ENCODE measurements around the gene LRRC70.
A peak's percentile ranks its signal among the peaks of the same experiment; 100 is the strongest.
"Not testable (repeated sequence)": the region's sequence is repeated elsewhere in the genome, so short reads cannot be mapped to it uniquely, and the experiment has no call there.

Gene LRRC70

GRCh38 chr5:62578540-62578939, at the start of gene LRRC70:
Gene LRRC70, plus strand, starts transcription at chr5:62578819. Its CDS starts 620 bp downstream, at chr5:62579439.
- peak; percentile 82 for DNase-seq (ENCODE audit: low spot score)

GRCh38 chr5:62533597-62533996, 45.0 kb upstream of the LRRC70 start:
- no peak for DNase-seq (ENCODE audit: low spot score)

DNA sequence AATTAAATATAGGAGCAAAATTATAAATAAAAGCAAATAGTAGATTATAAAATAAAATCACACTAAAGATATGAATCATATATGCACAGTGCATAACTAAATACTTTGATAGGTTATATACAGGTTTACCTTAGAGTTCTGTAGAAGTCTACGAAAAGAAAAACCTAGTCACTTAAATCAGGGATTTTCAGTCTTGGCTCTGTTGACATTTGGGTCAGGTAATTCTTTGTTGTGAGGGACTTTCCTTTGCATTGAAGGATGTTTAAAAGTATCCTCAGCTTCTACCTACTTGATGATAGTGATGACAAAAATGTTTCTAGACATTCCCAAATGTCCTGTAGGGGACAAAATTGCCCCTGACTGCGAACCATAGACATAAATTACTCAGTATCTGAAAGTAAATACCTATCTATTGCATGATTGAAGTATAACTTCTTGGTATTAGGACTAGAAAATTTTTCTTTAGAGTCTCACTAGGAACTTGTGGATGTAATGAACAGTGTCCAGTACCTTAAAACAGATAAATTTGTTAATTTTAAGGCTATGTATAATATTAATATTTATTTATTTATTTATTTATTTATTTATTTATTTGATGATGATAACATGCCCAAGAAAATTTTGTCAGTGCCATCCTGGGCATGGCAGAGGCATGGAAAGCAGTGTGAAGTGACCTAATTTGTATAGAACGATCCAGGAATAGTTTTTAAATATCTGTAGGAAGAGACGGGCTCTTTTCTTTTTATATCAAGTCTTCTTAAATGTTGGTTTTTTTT, 44.0 kb upstream of the LRRC70 start:
- no peak for DNase-seq (ENCODE audit: low spot score)

- no peak for DNase-seq (ENCODE audit: low spot score)
Observed at GRCh38 chr5:62536232-62536631, 42.4 kb upstream of the LRRC70 start.

GRCh38 chr5:62536783-62537182, 41.8 kb upstream of the LRRC70 start:
- DNase-seq (ENCODE audit: low spot score) = no peak

GRCh38 chr5:62538017-62538942, 40.3 kb upstream of the LRRC70 start:
- no peak for DNase-seq (ENCODE audit: low spot score)

- DNase-seq (ENCODE audit: low spot score) = no peak
Observed at GRCh38 chr5:62542720-62543119, 35.9 kb upstream of the LRRC70 start.

DNA sequence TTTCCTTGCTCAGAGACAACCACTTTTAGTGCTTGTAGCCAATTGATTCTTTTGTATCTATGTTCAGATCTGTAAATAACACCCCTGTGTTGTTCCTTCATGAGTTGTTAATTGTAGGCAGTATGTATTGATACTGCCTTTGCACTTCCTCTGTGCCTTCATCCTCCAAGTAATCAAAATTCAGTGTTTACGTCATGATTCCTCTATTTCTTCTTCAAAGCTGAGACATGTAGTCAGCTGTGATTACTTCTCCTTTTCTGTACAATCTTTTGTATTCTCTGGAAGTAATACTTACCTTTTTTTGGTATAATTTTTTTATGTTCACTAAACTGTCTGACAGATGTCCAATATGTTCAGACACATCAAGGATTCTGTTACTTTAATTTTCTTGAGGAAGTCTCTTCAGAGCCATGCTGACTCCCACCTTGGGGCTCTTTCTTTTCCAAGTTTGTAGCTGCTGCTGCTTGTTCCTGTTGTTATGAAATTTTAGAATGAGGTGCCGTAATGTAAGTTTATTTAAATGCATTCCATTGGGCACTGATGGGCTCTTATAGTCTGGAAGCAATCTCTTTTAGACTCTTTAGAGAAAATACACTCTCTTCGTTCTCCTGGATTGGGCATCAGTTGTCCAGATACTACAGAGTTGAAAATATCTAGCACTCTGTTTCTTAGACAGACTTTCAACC, 30.5 kb upstream of the LRRC70 start:
- DNase-seq (ENCODE audit: low spot score) = peak; percentile 11

DNA sequence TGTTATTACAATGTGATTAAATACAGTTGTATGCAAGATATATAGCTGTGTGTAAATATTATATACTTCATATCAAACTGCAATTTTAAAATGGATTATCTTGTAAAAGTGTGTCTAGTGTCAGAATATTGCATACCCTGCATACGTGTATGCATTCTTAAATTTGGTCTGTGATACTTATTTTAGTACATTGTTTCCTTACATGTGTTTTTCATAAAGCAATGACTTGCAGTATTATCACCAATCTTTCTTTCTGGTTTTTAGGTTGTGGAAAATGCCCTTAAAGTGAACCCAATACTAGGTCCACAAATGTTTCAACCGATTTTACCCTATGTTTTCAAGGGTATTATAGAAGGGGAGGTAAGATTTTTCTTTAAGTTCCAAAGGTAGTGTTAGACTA, 28.5 kb upstream of the LRRC70 start:
- DNase-seq (ENCODE audit: low spot score) = no peak

DNA sequence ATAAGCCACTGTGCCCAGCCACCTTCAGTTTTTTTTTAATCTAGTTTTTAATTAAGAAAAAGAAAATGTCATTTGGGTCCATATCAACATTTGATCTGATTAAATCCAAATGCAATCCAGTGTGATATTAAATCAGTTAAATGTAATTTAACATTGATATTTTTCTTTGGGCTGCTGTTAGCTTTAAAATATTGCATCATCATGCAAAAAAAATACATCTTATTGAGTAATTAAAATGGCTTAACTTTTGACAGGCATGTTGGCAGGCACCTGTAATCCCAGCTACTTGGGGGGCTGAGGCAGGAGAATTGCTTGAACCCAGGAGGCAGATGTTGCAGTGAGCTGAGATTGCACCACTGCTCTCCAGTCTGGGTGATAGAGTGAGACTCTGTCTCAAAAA, 22.7 kb upstream of the LRRC70 start:
- DNase-seq (ENCODE audit: low spot score) = no peak

GRCh38 chr5:62558941-62559340, 19.7 kb upstream of the LRRC70 start:
- DNase-seq (ENCODE audit: low spot score) = no peak

DNA sequence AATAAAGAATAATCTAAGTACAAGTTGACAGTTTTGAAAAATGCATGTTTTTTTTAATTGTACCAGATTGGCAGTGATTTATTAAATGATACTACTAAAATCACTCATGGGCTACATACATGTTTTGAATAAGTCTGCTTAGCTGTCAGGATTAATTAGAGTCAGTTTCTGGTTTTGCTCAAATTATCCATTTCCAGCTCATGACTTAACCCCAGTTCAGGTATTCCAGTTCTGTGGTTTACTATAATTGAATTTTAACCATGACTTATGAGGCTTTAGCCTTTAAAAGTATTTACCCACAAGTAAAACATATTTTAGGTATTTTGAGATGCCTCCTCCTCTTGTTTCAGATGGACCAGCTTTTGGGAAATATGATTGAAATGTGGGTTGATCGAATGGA, 17.8 kb upstream of the LRRC70 start:
- DNase-seq (ENCODE audit: low spot score) = no peak

- DNase-seq (ENCODE audit: low spot score) = no peak
Observed at GRCh38 chr5:62561896-62562295, 16.7 kb upstream of the LRRC70 start.

- no peak for DNase-seq (ENCODE audit: low spot score)
Observed at GRCh38 chr5:62562867-62563266, 15.8 kb upstream of the LRRC70 start.

DNA sequence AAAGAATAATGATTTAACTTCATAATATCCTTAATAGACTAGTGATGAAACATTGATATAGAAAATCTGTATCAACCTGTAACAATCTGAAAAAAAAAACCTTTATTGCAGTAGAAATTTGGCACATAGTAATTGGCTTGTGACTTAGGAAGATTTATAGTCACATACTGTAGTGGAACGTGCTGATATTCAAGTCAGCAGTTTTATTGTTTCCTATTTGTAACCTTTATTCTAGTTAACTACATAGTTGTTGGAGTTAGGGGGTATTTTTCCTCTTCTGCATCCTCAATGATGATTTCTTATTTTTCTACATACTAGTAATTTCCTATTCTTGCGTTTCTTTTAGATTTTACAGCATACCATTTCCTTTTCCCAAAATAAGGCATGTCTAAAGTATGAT, 14.5 kb upstream of the LRRC70 start:
- no peak for DNase-seq (ENCODE audit: low spot score)

- DNase-seq (ENCODE audit: low spot score) = not testable (repeated sequence)
Observed at GRCh38 chr5:62565740-62566139, 12.9 kb upstream of the LRRC70 start.

DNA sequence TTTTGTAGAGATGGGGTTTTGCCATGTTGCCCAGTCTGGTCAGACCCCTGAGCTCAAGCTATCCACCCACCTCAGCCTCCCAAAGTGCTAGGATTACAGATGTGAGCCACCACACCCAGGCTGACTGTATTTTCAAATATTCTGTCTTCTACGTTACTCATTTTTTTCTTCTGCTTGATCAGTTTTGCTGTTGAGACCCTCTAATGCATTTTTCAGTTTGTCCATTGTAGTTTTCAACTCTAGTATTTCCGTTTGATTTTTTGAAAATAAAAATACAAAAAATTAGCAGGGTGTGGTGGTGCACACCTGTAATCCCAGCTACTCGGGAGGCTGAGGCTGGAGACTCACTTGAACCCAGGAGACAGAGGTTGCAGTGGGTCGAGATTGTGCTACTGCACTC, 10.5 kb upstream of the LRRC70 start:
- no peak for DNase-seq (ENCODE audit: low spot score)

DNA sequence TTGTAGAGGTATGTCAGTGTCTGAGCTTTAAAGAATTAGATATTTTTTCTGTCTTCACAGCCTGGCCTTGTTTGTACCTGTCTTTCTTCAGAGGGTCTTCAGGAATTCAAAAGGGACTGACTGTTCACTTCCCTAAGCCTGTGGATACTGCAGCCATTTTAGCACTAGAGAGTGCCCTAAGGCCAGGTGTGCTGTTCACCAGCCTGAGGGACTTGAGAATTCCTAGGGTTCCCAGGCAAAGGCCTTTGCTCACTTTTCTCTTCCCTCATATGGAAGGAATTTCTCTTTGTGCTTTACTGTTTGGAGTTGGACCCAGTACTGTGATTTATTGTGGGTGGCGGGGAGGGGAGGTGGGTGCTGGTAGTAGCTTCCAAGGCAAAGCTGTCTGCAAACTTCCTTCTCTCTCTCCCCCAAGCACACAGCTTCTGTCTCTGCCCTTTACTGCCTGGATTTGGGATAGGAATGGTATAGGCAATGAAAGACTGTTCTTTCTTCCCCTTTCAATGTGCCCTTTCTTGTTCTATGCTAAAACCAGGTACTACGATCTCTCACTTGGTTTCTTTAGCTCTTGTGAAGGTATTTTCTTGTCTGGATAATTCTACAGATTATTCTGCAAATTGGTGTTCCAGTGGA, 9.7 kb upstream of the LRRC70 start:
- DNase-seq (ENCODE audit: low spot score) = no peak

DNA sequence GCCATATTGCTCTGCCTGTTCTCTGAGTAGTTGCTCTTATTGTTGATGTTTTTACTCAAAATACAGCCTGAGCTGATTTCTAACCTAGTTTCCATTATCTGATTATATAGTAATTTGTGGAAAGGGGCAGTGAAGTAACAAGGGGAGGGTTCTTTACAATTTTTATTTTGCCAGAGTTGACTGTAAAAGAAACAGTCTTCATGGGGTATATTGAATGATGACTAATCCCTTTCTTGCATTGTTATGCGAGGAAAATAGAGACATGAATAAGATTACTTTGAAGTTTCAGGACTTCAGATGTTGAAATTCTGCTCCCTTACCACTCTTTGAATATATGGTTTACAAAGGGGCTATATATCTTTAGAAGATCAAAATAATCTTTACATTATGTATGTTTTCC, 9.1 kb upstream of the LRRC70 start:
- no peak for DNase-seq (ENCODE audit: low spot score)

DNA sequence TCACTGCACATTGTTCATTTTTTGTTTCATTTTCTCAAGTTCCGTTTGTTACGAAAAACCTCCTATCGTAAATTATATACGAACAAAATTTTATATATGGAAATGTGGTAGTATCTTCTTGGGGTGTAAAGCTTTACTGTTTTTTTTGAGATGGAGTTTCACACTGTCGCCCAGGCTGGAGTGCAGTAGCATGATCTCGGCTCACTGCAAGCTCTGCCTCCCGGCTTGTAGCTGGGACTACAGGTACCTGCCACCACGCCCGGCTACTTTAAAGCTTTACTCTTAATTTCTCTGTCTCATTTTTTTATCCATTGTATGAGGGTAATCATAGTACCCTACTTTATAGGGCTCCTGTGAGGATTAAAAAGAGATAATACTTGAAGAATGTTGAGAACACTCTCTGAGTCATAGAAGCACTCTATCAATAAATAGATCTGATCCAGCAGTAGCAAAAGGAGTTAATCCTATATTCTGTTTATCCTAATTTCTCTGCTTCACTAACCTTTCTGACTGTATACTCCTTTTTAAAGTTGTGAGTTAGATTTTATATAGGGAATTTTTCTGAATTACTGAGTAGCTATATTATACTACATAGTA, 5.6 kb upstream of the LRRC70 start:
- no peak for DNase-seq (ENCODE audit: low spot score)

DNA sequence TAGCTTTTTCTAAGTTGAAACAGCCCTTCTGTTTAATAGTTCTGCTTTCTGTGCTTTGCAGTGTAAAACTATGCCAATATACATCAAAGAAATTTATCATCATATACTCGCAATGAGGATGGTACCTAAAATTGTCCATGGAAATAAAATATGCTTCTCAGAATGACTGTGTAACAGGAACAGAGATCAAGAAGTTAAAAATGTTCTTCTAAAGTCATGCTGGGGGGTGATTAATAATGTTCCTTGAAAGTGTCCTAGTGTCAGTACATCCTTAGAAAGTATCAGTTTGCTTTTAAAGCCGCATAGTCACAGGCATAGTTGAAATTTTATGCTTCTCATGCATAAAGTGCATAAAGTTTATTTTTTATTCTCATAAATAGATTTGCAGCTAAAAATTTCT, 4.0 kb upstream of the LRRC70 start:
- DNase-seq (ENCODE audit: low spot score) = no peak

GRCh38 chr5:62575066-62575465, 3.6 kb upstream of the LRRC70 start:
- DNase-seq (ENCODE audit: low spot score) = no peak

Data from NAMALWA (cell line).